Fibroblast of peridontal ligament (primary cell): Measurements from ENCODE around the gene CYB561D2.

Experiments
- DNase-seq: peaks from one replicate; pipeline ENCODE4 v3.0.0-alpha.2; 2010; ENCODE audit errors: extremely low read depth

The CYB561D2 gene

GRCh38 chr3:50365080-50365841, 14.6 kb downstream of the CYB561D2 start:
- peak; percentile 37 for DNase-seq

- no peak for DNase-seq
Measured at GRCh38 chr3:50365842-50366220, 15.2 kb downstream of the CYB561D2 start.

GRCh38 chr3:50369012-50369670, 18.5 kb downstream of the CYB561D2 start:
- DNase-seq, result no peak

- DNase-seq, result peak; percentile 39
Measured at GRCh38 chr3:50370594-50370993, 19.9 kb downstream of the CYB561D2 start.

GRCh38 chr3:50371133-50371685, 20.5 kb downstream of the CYB561D2 start:
- DNase-seq, result peak; percentile 12

GRCh38 chr3:50372349-50372748, 21.7 kb downstream of the CYB561D2 start:
- no peak for DNase-seq

- no peak for DNase-seq
Measured at GRCh38 chr3:50373146-50374051, 22.7 kb downstream of the CYB561D2 start.

GRCh38 chr3:50374363-50375257, 23.9 kb downstream of the CYB561D2 start:
- no peak for DNase-seq

GRCh38 chr3:50375258-50375931, 24.7 kb downstream of the CYB561D2 start:
- DNase-seq, result no peak

- DNase-seq, result no peak
Measured at GRCh38 chr3:50378024-50378423, 27.4 kb downstream of the CYB561D2 start.

- no peak for DNase-seq
Measured at GRCh38 chr3:50378757-50379156, 28.1 kb downstream of the CYB561D2 start.

GRCh38 chr3:50380405-50381085, 29.9 kb downstream of the CYB561D2 start:
- DNase-seq, result no peak

GRCh38 chr3:50381383-50381782, 30.7 kb downstream of the CYB561D2 start:
- no peak for DNase-seq

- no peak for DNase-seq
Measured at GRCh38 chr3:50382722-50383121, 32.1 kb downstream of the CYB561D2 start.

GRCh38 chr3:50383750-50384149, 33.1 kb downstream of the CYB561D2 start:
- DNase-seq, result no peak

GRCh38 chr3:50385754-50386153, 35.1 kb downstream of the CYB561D2 start:
- DNase-seq, result no peak

- DNase-seq, result no peak
Measured at GRCh38 chr3:50388016-50388719, 37.5 kb downstream of the CYB561D2 start.

- DNase-seq, result no peak
Measured at GRCh38 chr3:50388720-50389413, 38.2 kb downstream of the CYB561D2 start.

GRCh38 chr3:50389414-50389767, 38.7 kb downstream of the CYB561D2 start:
- DNase-seq, result no peak
